ENCODE data around the gene STARD10. TPM values are rescaled to one million over a fixed set of nuclear protein-coding genes. Genes with fewer than 3 reads are reported as not detected.

STARD10 gene
- total RNA-seq, 1 experiment from 2014 or later, result 10.6 TPM

DNA sequence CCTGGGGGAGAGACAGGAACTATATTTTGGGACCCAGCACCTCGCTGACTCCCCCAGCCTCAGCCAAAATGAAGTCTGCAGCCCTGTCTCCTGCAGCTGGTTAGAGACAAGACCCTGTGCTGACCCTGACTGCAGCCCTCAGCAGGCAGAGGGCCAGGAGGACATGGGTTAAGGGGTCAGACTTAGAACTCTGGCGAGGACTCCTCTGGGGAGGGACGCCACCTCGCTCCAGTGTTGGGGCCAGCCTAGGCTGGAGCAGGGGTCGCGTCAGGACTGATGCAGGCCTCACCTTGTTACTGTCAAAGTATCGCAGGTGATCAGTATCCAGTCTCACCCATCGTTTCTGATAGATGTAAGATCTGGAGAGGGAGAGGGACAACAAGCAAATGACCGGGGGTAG is 82.7 kb downstream of the STARD10 start:
- intact Hi-C loops (cut with micrococcal nuclease), result no loop called here
- ChIA-PET POLR2A (no interaction called here), CTCF (no interaction called here)
- H3K27me3 Mint-ChIP-seq (ENCODE audit: insufficient read depth, unreplicated experiment), result no peaks in the 10 kb centered on the region
- H3K4me1 Mint-ChIP-seq (ENCODE audit: insufficient read depth, unreplicated experiment), result peaks cover 4% of the 10 kb centered on the region
- BruUV-seq (replicated peaks), result no TSS peak
- H3K36me3 Mint-ChIP-seq (ENCODE audit: insufficient read depth, unreplicated experiment), result peaks cover 78% of the 10 kb centered on the region
- TF ChIP-seq, protein P1, sequence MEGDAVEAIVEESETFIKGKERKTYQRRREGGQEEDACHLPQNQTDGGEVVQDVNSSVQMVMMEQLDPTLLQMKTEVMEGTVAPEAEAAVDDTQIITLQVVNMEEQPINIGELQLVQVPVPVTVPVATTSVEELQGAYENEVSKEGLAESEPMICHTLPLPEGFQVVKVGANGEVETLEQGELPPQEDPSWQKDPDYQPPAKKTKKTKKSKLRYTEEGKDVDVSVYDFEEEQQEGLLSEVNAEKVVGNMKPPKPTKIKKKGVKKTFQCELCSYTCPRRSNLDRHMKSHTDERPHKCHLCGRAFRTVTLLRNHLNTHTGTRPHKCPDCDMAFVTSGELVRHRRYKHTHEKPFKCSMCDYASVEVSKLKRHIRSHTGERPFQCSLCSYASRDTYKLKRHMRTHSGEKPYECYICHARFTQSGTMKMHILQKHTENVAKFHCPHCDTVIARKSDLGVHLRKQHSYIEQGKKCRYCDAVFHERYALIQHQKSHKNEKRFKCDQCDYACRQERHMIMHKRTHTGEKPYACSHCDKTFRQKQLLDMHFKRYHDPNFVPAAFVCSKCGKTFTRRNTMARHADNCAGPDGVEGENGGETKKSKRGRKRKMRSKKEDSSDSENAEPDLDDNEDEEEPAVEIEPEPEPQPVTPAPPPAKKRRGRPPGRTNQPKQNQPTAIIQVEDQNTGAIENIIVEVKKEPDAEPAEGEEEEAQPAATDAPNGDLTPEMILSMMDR (IDR thresholded peaks at IDR 0.05; ENCODE audit: unreplicated experiment), result no peak
- no peaks in the 10 kb centered on the region for H3K9me3 Mint-ChIP-seq (ENCODE audit: unreplicated experiment)
- no peak overlapping the region for H3K27ac Mint-ChIP-seq (ENCODE audit: low read depth, unreplicated experiment)
- no peak overlapping the region for H3K4me3 Mint-ChIP-seq (ENCODE audit: unreplicated experiment)
- DNase-seq (ENCODE audit: unreplicated experiment), result no peak

DNA sequence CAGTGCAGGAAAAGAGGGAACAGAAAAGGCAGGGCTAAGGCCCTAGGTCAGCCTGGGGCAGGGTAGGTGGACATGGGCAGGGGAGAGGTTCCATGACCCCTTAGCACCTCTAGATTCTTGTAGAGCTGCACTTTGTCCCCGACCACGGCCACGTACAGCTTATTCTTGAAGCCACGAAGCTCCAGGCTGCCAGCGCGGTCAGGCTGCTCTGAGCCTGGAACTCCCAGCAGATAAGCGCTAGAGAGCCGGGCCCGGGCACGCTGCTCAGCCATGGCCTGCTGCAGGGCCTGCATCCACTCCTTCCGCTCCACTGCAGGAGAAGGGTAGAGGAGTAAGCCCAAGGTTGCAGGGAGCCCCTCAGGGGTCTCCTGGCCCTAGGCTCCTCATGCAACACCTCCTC is 83.6 kb downstream of the STARD10 start:
- TF ChIP-seq, protein P1 (IDR thresholded peaks at IDR 0.05; ENCODE audit: unreplicated experiment), result no peak
- no TSS peak for BruUV-seq (replicated peaks)
- Mint-ChIP-seq H3K27me3 (ENCODE audit: insufficient read depth, unreplicated experiment) (no peaks in the 10 kb centered on the region), H3K27ac (ENCODE audit: low read depth, unreplicated experiment) (no peak overlapping the region), H3K4me1 (ENCODE audit: insufficient read depth, unreplicated experiment) (no peaks in the 10 kb centered on the region), H3K4me3 (ENCODE audit: unreplicated experiment) (no peak overlapping the region), H3K9me3 (ENCODE audit: unreplicated experiment) (no peaks in the 10 kb centered on the region), H3K36me3 (ENCODE audit: insufficient read depth, unreplicated experiment) (peaks cover 76% of the 10 kb centered on the region)
- intact Hi-C loops (cut with micrococcal nuclease), result no loop called here
- CTCF ChIA-PET, result interaction anchor here (0.5 to 0.9 kb wide), 2 partner anchors 93 to 124 kb away, joined by 3 to 4 read pairs; no protein-coding TSS in a partner anchor
- POLR2A ChIA-PET, result no interaction called here
- DNase-seq (ENCODE audit: unreplicated experiment), result no peak

DNA sequence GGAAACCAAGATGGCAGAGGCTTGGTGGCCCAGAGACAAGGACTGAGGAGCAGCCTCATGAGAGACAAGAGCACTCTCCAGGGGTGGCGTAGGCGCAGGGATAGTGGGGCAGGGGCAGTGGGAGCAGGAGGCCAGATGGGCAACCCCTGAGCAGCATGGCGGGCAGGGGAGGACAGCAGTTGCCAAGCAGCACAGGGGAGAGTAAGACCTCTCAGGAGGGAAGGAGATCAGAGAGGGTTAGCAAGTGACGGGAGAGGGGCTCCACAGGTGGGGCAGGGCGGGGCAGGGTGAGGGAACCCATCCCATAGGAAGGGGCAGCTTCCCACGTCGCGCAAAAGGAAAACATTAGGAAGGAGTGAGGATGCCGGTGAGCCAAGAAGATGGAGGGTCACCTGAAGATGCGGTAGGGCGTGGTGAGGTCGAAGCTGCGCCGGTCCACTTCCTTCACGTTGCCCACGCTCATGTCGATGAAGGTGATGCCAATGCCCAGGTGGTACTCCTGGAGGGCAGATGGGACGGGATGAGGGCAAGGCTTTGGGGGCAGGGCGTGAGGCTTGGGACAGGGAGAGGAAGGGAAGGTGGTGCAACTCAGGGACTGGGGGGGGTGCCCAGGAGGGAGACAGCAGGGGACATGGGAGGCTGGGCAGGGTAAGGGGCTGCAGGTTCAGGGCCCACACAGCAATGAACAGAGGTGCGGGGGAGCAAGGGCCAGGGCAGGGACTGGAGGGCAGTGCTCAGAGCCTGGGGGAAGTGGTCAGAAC is 84.2 kb downstream of the STARD10 start:
- no peak overlapping the region for H3K4me3 Mint-ChIP-seq (ENCODE audit: unreplicated experiment)
- POLR2A ChIA-PET, result no interaction called here
- DNase-seq (ENCODE audit: unreplicated experiment), result no peak
- TF ChIP-seq, protein P1 (IDR thresholded peaks at IDR 0.05; ENCODE audit: unreplicated experiment), result no peak
- peaks cover 76% of the 10 kb centered on the region for H3K36me3 Mint-ChIP-seq (ENCODE audit: insufficient read depth, unreplicated experiment)
- no TSS peak for BruUV-seq (replicated peaks)
- no peaks in the 10 kb centered on the region for H3K27me3 Mint-ChIP-seq (ENCODE audit: insufficient read depth, unreplicated experiment)
- intact Hi-C loops (cut with micrococcal nuclease), result no loop called here
- H3K9me3 Mint-ChIP-seq (ENCODE audit: unreplicated experiment), result no peaks in the 10 kb centered on the region
- CTCF ChIA-PET, result interaction anchor here (0.6 to 1.0 kb wide), 3 partner anchors 16 to 123 kb away, joined by 3 to 4 read pairs (median 3); no protein-coding TSS in a partner anchor
- no peak overlapping the region for H3K27ac Mint-ChIP-seq (ENCODE audit: low read depth, unreplicated experiment)
- no peaks in the 10 kb centered on the region for H3K4me1 Mint-ChIP-seq (ENCODE audit: insufficient read depth, unreplicated experiment)

DNA sequence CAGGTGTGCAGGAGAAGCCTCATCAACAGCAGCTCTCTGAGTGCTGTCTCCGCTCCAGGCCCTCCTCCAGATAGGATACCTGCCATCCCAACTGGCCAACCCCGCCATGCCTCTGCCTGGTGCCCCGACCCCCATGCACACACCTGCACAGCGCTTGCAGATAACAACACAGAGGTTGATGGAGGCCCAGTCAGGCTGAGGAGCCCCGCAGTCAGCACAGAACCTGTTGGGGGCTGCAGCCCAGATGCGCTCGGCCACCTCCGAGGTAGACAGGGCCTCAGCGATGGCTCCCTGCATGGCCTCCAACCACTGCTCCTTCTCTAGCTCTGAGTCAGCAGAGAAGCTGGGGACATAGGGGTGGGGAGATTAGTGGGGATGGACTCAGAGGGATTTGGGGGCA is 86.8 kb downstream of the STARD10 start:
- intact Hi-C loops (cut with micrococcal nuclease), result no loop called here
- Mint-ChIP-seq H3K27me3 (ENCODE audit: insufficient read depth, unreplicated experiment) (no peaks in the 10 kb centered on the region), H3K36me3 (ENCODE audit: insufficient read depth, unreplicated experiment) (peaks cover 64% of the 10 kb centered on the region), H3K4me3 (ENCODE audit: unreplicated experiment) (no peak overlapping the region), H3K4me1 (ENCODE audit: insufficient read depth, unreplicated experiment) (no peaks in the 10 kb centered on the region), H3K9me3 (ENCODE audit: unreplicated experiment) (no peaks in the 10 kb centered on the region), H3K27ac (ENCODE audit: low read depth, unreplicated experiment) (no peak overlapping the region)
- BruUV-seq (replicated peaks), result no TSS peak
- TF ChIP-seq, protein P1 (IDR thresholded peaks at IDR 0.05; ENCODE audit: unreplicated experiment), result no peak
- no peak for DNase-seq (ENCODE audit: unreplicated experiment)
- ChIA-PET POLR2A (no interaction called here), CTCF (interaction anchor here (0.6 kb wide), 1 partner anchor 353 kb away, joined by 3 read pairs; no protein-coding TSS in a partner anchor)

Measured in MCF 10A (cell line).